GM10248 (cell line): ENCODE measurements around the gene CYTH2.

Source experiments
- CTCF ChIA-PET: fragments of 300-600 bp; sonication (Branson Sonifier 250); formaldehyde crosslinking; extraction: SDS; loops from one replicate; lab custom pipeline; 2021; ENCODE audit warnings: antibody characterized with exemption; lab: Yijun Ruan, JAX
- POLR2A ChIA-PET: fragments of 350-650 bp; sonication (Branson Sonifier 250); formaldehyde crosslinking; extraction: SDS; loops from one replicate; lab custom pipeline; 2020; ENCODE audit warnings: antibody characterized with exemption; lab: Yijun Ruan, JAX
- DNase-seq: peaks from one replicate; pipeline ENCODE4 v3.0.0; 2012; ENCODE audit errors: extremely low spot score
- TF ChIP-seq, protein P1 (sequence below): IDR thresholded peaks from 2 replicates; pipeline ENCODE4 v1.5.1; 2012; ENCODE audit warnings: mild to moderate bottlenecking, low read depth; ENCODE audit errors: extremely low read depth, missing control alignments, control extremely low read depth

CYTH2 gene

DNA sequence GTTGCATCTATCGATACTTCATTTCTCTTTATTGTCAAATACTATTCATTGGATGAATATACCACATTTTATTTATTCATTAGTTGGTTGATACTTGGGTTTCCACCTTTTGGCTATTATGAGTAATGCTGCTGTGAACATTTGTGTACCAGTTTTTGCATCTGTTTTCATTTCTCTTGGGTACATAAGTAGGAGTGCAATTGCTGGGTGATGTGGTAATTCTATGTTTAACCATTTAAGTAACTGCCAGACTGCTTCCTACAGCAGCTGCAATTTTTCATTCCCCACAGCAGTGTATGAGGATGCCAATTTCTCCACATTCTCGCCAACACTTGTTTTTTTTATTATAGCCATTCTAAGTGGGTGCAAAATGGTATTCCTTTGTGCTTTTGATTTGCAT is 11.2 kb upstream of the CYTH2 start:
- ChIA-PET CTCF (interaction anchor here (0.8 to 1.7 kb wide), 6 partner anchors 9 to 131 kb away, joined by 3 to 6 read pairs (median 4); no protein-coding TSS in a partner anchor), POLR2A (no interaction called here)
- TF ChIP-seq, protein P1, sequence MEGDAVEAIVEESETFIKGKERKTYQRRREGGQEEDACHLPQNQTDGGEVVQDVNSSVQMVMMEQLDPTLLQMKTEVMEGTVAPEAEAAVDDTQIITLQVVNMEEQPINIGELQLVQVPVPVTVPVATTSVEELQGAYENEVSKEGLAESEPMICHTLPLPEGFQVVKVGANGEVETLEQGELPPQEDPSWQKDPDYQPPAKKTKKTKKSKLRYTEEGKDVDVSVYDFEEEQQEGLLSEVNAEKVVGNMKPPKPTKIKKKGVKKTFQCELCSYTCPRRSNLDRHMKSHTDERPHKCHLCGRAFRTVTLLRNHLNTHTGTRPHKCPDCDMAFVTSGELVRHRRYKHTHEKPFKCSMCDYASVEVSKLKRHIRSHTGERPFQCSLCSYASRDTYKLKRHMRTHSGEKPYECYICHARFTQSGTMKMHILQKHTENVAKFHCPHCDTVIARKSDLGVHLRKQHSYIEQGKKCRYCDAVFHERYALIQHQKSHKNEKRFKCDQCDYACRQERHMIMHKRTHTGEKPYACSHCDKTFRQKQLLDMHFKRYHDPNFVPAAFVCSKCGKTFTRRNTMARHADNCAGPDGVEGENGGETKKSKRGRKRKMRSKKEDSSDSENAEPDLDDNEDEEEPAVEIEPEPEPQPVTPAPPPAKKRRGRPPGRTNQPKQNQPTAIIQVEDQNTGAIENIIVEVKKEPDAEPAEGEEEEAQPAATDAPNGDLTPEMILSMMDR, result no peak
- no peak for DNase-seq

DNA sequence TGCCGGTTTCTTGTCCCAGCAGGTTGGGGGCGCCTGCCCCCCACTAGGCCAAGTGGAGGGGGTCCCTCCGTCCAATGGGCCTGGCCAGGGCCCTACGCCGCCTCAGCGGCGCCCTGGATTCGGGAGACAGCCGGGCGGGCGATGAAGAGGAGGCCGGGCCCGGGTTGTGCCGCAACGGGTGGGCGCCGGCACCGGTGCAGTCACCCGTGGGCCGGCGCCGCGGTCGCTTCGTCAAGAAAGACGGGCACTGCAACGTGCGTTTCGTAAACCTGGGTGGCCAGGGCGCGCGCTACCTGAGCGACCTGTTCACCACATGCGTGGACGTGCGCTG is 7.6 kb upstream of the CYTH2 start:
- CTCF ChIA-PET, result no interaction called here
- TF ChIP-seq, protein P1, result no peak
- POLR2A ChIA-PET, result interaction anchor here (0.6 kb wide), 1 partner anchor 736 kb away, joined by 4 read pairs; no protein-coding TSS in a partner anchor
- no peak for DNase-seq

DNA sequence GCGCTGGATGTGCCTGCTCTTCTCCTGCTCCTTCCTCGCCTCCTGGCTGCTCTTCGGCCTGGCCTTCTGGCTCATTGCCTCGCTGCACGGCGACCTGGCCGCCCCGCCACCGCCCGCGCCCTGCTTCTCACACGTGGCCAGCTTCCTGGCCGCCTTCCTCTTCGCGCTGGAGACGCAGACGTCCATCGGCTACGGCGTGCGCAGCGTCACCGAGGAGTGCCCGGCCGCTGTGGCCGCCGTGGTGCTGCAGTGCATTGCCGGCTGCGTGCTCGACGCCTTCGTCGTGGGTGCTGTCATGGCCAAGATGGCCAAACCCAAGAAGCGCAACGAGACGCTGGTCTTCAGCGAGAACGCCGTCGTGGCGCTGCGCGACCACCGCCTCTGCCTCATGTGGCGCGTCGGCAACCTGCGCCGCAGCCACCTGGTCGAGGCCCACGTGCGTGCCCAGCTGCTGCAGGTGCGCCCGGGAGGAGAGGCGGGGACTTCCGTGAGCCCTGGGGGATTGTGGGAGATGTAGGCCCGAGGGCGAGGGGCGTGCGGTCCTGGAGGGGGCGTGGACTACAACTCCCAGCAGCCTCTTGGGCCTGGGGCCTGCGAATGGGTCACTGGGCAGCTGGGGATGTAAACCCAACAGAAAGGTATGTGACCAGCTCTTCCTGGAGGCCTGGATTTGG is 7.0 kb upstream of the CYTH2 start:
- ChIA-PET POLR2A (interaction anchor here (0.6 kb wide), 1 partner anchor 736 kb away, joined by 4 read pairs; no protein-coding TSS in a partner anchor), CTCF (interaction anchor here (1.1 to 1.2 kb wide), 2 partner anchors 11 to 28 kb away, joined by 3 to 6 read pairs; no protein-coding TSS in a partner anchor)
- TF ChIP-seq, protein P1, result no peak
- no peak for DNase-seq

DNA sequence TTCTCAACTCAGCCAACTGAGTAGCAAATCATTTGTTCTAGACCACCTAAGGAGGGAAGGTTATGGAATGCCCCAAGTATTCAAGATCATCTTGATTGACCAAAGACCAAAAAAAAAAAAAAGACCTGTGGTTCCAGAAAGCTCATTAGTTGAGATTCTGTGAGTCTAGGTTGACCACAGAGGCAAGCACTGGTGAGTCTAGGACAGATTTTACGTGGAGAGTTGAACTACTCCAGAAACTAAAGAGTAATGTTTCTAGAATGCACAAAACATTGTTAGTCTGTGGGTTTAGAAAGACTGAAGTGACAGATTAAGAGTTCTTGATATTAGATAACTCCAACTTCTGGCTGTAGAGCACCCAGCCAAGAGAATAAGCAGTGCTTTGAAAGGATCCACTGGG is 4.0 kb upstream of the CYTH2 start:
- ChIA-PET POLR2A (interaction anchor here (0.6 kb wide), 1 partner anchor 35 kb away, joined by 3 read pairs; no protein-coding TSS in a partner anchor), CTCF (interaction anchor here (1.1 kb wide), 1 partner anchor 74 kb away, joined by 3 read pairs; the partner anchor contains the start of gene KDELR1)
- TF ChIP-seq, protein P1, result no peak
- no peak for DNase-seq

DNA sequence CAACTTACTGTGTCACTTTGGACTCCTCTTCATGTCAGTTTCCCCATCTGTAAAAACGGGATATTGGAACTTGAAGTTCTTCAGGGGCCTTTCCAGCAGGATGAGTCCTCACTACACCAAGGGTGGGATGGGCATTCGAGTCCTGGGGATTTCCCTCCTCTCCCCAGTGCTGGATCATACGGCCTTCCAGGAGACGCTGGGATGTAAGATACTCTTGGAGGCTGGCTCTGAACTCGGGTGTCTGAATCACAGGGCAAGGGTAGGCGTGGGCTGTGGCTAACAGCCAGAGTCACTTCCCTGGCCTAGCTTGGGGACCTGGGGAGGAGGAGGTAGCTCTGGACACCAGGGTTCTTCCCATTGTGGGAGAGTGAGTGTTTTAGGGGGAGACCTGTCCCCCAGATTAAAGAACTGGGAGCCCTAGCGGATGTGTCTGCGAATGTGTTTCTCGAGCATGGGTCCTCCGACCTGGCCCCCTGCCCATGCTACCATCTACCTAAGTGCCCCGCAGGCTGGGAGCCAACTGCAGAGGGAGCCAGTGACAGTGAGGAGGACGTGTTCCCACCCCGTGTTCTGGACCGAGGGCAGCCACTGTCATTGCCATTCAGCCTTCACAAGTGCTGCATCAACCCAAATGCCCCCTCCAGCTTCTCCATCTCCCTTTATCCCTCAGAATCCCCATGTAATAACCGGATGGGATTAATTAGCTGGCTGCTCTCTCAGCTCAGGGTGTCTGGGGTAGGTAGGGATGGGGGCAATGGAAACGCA is 2.4 kb upstream of the CYTH2 start:
- no peak for DNase-seq
- TF ChIP-seq, protein P1, result no peak
- ChIA-PET CTCF (interaction anchor here (0.6 to 2.2 kb wide), 4 partner anchors 9 to 117 kb away, joined by 3 to 5 read pairs (median 4); no protein-coding TSS in a partner anchor), POLR2A (no interaction called here)

DNA sequence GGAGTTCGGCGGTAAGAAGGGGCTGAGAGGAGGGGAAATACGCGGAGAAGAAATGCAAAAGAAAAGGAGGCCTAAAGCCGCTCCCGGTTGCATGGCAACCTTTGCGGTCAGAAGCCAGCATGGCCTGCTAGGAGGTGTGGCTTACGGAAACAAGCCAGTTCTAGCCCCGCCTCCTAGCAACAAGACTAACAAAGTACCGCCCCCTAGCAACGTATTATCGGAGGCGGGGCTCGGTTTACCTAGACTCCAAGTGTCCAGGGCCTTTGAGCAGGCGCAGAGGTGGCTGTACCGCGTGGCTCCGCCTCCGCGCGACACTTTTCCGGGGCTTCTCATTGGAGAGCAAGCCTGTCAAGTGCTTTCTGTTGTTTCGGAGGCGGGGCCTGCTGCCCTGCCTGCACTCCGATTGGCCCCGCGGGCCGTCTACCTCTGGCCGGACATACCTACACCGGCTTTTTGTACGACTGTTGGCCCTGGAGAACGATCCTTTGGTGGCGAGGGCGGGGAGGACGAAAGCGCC is 339 bp upstream of the CYTH2 start:
- ChIA-PET POLR2A (no interaction called here), CTCF (interaction anchor here (2.2 kb wide), 1 partner anchor 22 kb away, joined by 5 read pairs; no protein-coding TSS in a partner anchor)
- peak; percentile 98 for DNase-seq
- TF ChIP-seq, protein P1, result no peak
